ENCODE results near the gene KLRC2. TPM values are rescaled to one million over a fixed set of nuclear protein-coding genes. Genes with fewer than 3 reads are reported as not detected.
"Not testable (repeated sequence)": the region's sequence is repeated elsewhere in the genome, so short reads cannot be mapped to it uniquely, and the experiment has no call there.

Gene KLRC2
- total RNA-seq, 1 donor from 2014 or later = not detected

- no peaks in the 10 kb centered on the region for H3K27me3 Mint-ChIP-seq (ENCODE audit: low read depth)
- TF ChIP-seq CTCF (IDR thresholded peaks at IDR 0.05) = no peak
- no peaks in the 10 kb centered on the region for H3K9me3 Mint-ChIP-seq (ENCODE audit: low read depth)
- no peak for DNase-seq (ENCODE audit: low spot score)
- H3K36me3 Mint-ChIP-seq (ENCODE audit: low read depth) = no peaks in the 10 kb centered on the region
- H3K4me3 Mint-ChIP-seq (ENCODE audit: unreplicated experiment) = peak overlapping the region; percentile 36
- peaks cover 56% of the 10 kb centered on the region for H3K4me1 Mint-ChIP-seq (ENCODE audit: low read depth)
- H3K27ac Mint-ChIP-seq (ENCODE audit: unreplicated experiment) = peak overlapping the region; percentile 88
These were observed 40.3 kb downstream of the KLRC2 start for GRCh38 chr12:10395390-10395998.

- not testable (repeated sequence) for H3K9me3 Mint-ChIP-seq (ENCODE audit: low read depth); H3K4me3 Mint-ChIP-seq (ENCODE audit: unreplicated experiment); DNase-seq (ENCODE audit: low spot score); H3K36me3 Mint-ChIP-seq (ENCODE audit: low read depth); H3K27me3 Mint-ChIP-seq (ENCODE audit: low read depth)
- Mint-ChIP-seq H3K4me1 (ENCODE audit: low read depth) (peaks cover 56% of the 10 kb centered on the region), H3K27ac (ENCODE audit: unreplicated experiment) (peak overlapping the region; percentile 22)
These were observed 41.2 kb downstream of the KLRC2 start for GRCh38 chr12:10394531-10395152.

- Mint-ChIP-seq H3K27me3 (ENCODE audit: low read depth) (no peaks in the 10 kb centered on the region), H3K36me3 (ENCODE audit: low read depth) (no peaks in the 10 kb centered on the region), H3K27ac (ENCODE audit: unreplicated experiment) (no peak overlapping the region), H3K4me3 (ENCODE audit: unreplicated experiment) (no peak overlapping the region), H3K9me3 (ENCODE audit: low read depth) (no peaks in the 10 kb centered on the region), H3K4me1 (ENCODE audit: low read depth) (peaks cover 62% of the 10 kb centered on the region)
- no peak for DNase-seq (ENCODE audit: low spot score)
- TF ChIP-seq CTCF (IDR thresholded peaks at IDR 0.05) = no peak
These were observed 42.5 kb downstream of the KLRC2 start for GRCh38 chr12:10393291-10393690.

GRCh38 chr12:10392394-10392930 is 43.3 kb downstream of the KLRC2 start:
- Mint-ChIP-seq H3K27me3 (ENCODE audit: low read depth) (no peaks in the 10 kb centered on the region), H3K9me3 (ENCODE audit: low read depth) (no peaks in the 10 kb centered on the region), H3K4me3 (ENCODE audit: unreplicated experiment) (no peak overlapping the region), H3K27ac (ENCODE audit: unreplicated experiment) (peak overlapping the region; percentile 97), H3K4me1 (ENCODE audit: low read depth) (peaks cover 58% of the 10 kb centered on the region), H3K36me3 (ENCODE audit: low read depth) (no peaks in the 10 kb centered on the region)
- TF ChIP-seq CTCF (IDR thresholded peaks at IDR 0.05) = no peak
- DNase-seq (ENCODE audit: low spot score) = no peak

GRCh38 chr12:10390991-10391390 is 44.8 kb downstream of the KLRC2 start:
- peaks cover 52% of the 10 kb centered on the region for H3K4me1 Mint-ChIP-seq (ENCODE audit: low read depth)
- DNase-seq (ENCODE audit: low spot score); H3K4me3 Mint-ChIP-seq (ENCODE audit: unreplicated experiment); H3K9me3 Mint-ChIP-seq (ENCODE audit: low read depth); H3K27me3 Mint-ChIP-seq (ENCODE audit: low read depth); H3K27ac Mint-ChIP-seq (ENCODE audit: unreplicated experiment); H3K36me3 Mint-ChIP-seq (ENCODE audit: low read depth): not testable (repeated sequence)

- Mint-ChIP-seq H3K27me3 (ENCODE audit: low read depth) (no peaks in the 10 kb centered on the region), H3K4me1 (ENCODE audit: low read depth) (peaks cover 50% of the 10 kb centered on the region), H3K4me3 (ENCODE audit: unreplicated experiment) (no peak within 1 kb of the TSS), H3K9me3 (ENCODE audit: low read depth) (peaks cover 1% of the 10 kb centered on the region), H3K36me3 (ENCODE audit: low read depth) (no peaks in the 10 kb centered on the region), H3K27ac (ENCODE audit: unreplicated experiment) (no peak within 1 kb of the TSS)
- DNase-seq (ENCODE audit: low spot score) = no peak
- TF ChIP-seq CTCF (IDR thresholded peaks at IDR 0.05) = no peak
These were observed 45.9 kb downstream of the KLRC2 start, which contains the start of gene KLRK1 for GRCh38 chr12:10389904-10390303. KLRK1 (minus strand) TSS chr12:10390041; CDS start chr12:10388810, 1,231 bp downstream.
